NCI-H2107 (cell line): Measurements from ENCODE around the gene TEX261.
"Not testable (repeated sequence)": the region's sequence is repeated elsewhere in the genome, so short reads cannot be mapped to it uniquely, and the experiment has no call there.

Source experiments
- DNase-seq: peaks from one replicate; lab custom pipeline; 2025; lab: John Stamatoyannopoulos, UW

The TEX261 gene

GRCh38 chr2:70999931-71000330 lies 5.3 kb upstream of the TEX261 start:
- DNase-seq, result not testable (repeated sequence)

GRCh38 chr2:70999362-70999761 lies 4.7 kb upstream of the TEX261 start:
- no peak for DNase-seq

- not testable (repeated sequence) for DNase-seq
Observed at GRCh38 chr2:70998885-70999284, 4.2 kb upstream of the TEX261 start.

GRCh38 chr2:70995426-70995729 lies 705 bp upstream of the TEX261 start:
- DNase-seq, result no peak

- DNase-seq, result no peak
Observed at GRCh38 chr2:70994009-70994698, 519 bp downstream of the TEX261 start.

- DNase-seq, result no peak
Observed at GRCh38 chr2:70992945-70993853, 1.5 kb downstream of the TEX261 start.

- no peak for DNase-seq
Observed at GRCh38 chr2:70991742-70992141, 2.9 kb downstream of the TEX261 start.

- no peak for DNase-seq
Observed at GRCh38 chr2:70991142-70991541, 3.5 kb downstream of the TEX261 start.

GRCh38 chr2:70990216-70990615 lies 4.5 kb downstream of the TEX261 start:
- DNase-seq, result no peak

GRCh38 chr2:70988726-70989648 lies 5.7 kb downstream of the TEX261 start:
- no peak for DNase-seq

GRCh38 chr2:70988151-70988550 lies 6.5 kb downstream of the TEX261 start:
- DNase-seq, result no peak

- no peak for DNase-seq
Observed at GRCh38 chr2:70987386-70987785, 7.3 kb downstream of the TEX261 start.

- DNase-seq, result no peak
Observed at GRCh38 chr2:70986499-70987189, 8.0 kb downstream of the TEX261 start.

GRCh38 chr2:70985956-70986355 lies 8.7 kb downstream of the TEX261 start:
- no peak for DNase-seq

GRCh38 chr2:70985283-70985688 lies 9.4 kb downstream of the TEX261 start:
- DNase-seq, result no peak

GRCh38 chr2:70984576-70985282 lies 9.9 kb downstream of the TEX261 start:
- DNase-seq, result no peak

GRCh38 chr2:70984228-70984575 lies 10.5 kb downstream of the TEX261 start:
- DNase-seq, result no peak

- DNase-seq, result no peak
Observed at GRCh38 chr2:70983506-70984227, 11.0 kb downstream of the TEX261 start.

- DNase-seq, result no peak
Observed at GRCh38 chr2:70982971-70983370, 11.7 kb downstream of the TEX261 start.
